ENCODE measurements around the gene ATP5F1E.
A peak's percentile ranks its signal among the peaks of the same experiment; 100 is the strongest.

The ATP5F1E gene

GRCh38 chr20:59010995-59011873 lies 20.9 kb downstream of the ATP5F1E start:
- H3K27ac ChIP-seq, result peak overlapping the region; percentile 46 to 66
- H3K4me1 ChIP-seq, result peaks cover 0 to 44% (median 22%) of the 10 kb centered on the region in 4 donors
- no peaks in the 10 kb centered on the region for H3K9me3 ChIP-seq
- no peaks in the 10 kb centered on the region for H3K36me3 ChIP-seq
- H3K4me3 ChIP-seq, result peak overlapping the region in 1 of 2 donors; percentile 4
- TF ChIP-seq, protein P1, sequence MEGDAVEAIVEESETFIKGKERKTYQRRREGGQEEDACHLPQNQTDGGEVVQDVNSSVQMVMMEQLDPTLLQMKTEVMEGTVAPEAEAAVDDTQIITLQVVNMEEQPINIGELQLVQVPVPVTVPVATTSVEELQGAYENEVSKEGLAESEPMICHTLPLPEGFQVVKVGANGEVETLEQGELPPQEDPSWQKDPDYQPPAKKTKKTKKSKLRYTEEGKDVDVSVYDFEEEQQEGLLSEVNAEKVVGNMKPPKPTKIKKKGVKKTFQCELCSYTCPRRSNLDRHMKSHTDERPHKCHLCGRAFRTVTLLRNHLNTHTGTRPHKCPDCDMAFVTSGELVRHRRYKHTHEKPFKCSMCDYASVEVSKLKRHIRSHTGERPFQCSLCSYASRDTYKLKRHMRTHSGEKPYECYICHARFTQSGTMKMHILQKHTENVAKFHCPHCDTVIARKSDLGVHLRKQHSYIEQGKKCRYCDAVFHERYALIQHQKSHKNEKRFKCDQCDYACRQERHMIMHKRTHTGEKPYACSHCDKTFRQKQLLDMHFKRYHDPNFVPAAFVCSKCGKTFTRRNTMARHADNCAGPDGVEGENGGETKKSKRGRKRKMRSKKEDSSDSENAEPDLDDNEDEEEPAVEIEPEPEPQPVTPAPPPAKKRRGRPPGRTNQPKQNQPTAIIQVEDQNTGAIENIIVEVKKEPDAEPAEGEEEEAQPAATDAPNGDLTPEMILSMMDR (IDR thresholded peaks at IDR 0.05), result no peak
- DNase-seq, result peak; percentile 49 to 68
- no peaks in the 10 kb centered on the region for H3K27me3 ChIP-seq
- intact Hi-C loops (cut with DNase I; ENCODE audit: low total_unique reads), result no loop called here

- TF ChIP-seq, protein P1 (IDR thresholded peaks at IDR 0.05), result no peak
- no peak for DNase-seq
- Histone ChIP-seq H3K4me1 (peaks cover 0 to 52% (median 30%) of the 10 kb centered on the region in 4 donors), H3K4me3 (no peak overlapping the region), H3K27me3 (no peaks in the 10 kb centered on the region), H3K27ac (peak overlapping the region; percentile 46 to 66), H3K9me3 (no peaks in the 10 kb centered on the region), H3K36me3 (no peaks in the 10 kb centered on the region)
- intact Hi-C loops (cut with DNase I; ENCODE audit: low total_unique reads), result no loop called here
These were observed 21.7 kb downstream of the ATP5F1E start for GRCh38 chr20:59010321-59010994.

DNA sequence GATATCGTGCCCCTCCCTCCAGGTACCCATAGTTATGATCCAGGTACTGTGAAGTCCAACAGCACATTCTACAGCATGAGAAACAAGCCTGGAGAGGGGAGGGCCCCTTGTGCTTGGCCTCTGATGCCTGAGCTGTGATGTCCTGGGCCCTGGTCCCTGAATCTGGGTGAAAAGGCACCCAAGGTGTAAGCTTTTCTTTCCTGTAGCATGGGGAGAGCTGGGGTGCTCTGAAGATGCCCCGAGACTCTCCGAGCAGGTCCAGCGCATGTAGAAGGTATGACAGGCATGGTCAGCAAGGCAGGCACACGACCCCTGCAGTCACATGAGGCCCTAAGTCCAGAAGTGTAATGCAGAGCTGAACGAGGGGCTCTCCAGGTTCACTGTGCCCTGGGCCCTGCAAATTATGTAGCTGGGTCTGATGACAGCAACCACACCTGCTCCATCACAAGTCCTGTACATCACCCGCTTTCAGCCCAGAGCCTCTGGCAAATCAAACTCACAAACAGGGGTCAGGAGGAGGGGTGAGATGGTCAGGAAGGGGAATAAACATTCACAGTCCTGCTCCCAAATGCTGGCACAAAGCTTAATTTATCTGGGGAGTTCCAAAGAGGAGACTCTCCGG lies 23.3 kb downstream of the ATP5F1E start:
- TF ChIP-seq, protein P1 (IDR thresholded peaks at IDR 0.05), result no peak
- intact Hi-C loops (cut with DNase I; ENCODE audit: low total_unique reads), result no loop called here
- DNase-seq, result peak in 1 of 2 donors; percentile 59
- no peaks in the 10 kb centered on the region for H3K9me3 ChIP-seq
- no peak overlapping the region for H3K27ac ChIP-seq
- H3K4me1 ChIP-seq, result peaks cover 0 to 68% (median 44%) of the 10 kb centered on the region in 4 donors
- H3K36me3 ChIP-seq, result no peaks in the 10 kb centered on the region
- H3K4me3 ChIP-seq, result no peak overlapping the region
- no peaks in the 10 kb centered on the region for H3K27me3 ChIP-seq

DNA sequence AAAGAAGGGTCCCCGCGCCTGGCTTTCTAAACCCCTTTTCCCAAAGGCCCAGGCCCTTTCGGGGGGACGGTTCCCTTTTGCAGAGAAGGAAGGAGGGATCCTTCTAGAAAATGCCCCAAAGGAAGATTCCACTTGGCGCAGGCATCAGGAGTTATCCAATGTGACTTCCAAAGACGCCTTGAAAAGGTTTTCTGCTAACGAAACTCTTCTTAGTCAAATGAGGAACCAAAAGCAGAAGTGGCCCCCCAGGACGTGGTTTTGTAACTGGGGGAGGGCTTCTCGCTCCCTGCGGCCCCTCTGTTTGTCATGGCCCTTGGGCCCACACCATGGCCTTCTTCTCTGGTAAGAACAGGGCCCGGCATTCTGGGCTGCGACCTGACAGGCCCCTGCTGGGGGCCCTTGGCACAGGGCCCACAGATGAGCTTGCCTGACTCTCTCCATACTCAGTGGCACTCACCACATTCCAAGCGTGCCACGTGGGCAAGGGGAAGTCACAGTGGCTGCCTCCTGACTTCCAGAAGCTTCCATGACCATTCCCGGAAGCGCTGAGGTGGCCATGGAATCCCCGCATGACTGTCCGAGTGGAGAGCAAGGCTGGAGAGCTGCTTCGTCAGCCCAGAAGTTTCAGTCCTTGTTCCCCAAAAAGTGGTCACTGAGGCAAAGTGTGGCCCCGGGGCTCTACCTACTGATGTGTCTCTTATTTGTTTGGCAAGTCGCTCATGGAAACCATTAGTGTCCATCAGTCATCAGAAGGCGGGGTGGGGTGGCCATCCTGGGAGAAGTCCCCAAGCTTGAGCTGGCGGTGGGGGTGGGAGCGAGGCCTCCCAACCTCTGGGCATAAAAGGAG lies 24.2 kb downstream of the ATP5F1E start:
- TF ChIP-seq, protein P1 (IDR thresholded peaks at IDR 0.05), result no peak
- intact Hi-C loops (cut with DNase I; ENCODE audit: low total_unique reads), result no loop called here
- Histone ChIP-seq H3K27me3 (no peaks in the 10 kb centered on the region), H3K27ac (peak overlapping the region; percentile 86 to 94), H3K4me3 (peak overlapping the region; percentile 80 to 90), H3K9me3 (no peaks in the 10 kb centered on the region), H3K4me1 (peaks cover 0 to 75% (median 50%) of the 10 kb centered on the region in 4 donors), H3K36me3 (peaks cover 0 to 2% (median 0%) of the 10 kb centered on the region in 3 donors)
- DNase-seq, result peak; percentile 71 to 80

Measured in tibial artery (tissue), 4 donors.